Ascending aorta (tissue), 2 donors: Measurements from ENCODE around the gene ERC1. TPM values are rescaled to one million over a fixed set of nuclear protein-coding genes. Genes with fewer than 3 reads are reported as not detected.

Experiments
- DNase-seq, 2 donors: peaks; one replicate each; pipeline ENCODE4 v3.0.0-alpha.2; 2019; ENCODE audit warnings: low spot score in 2 of 2
- H3K27ac ChIP-seq, 2 donors: fragments of 200-600 bp; sonication (generic); one replicate each; pipeline ENCODE4 v1.5.1; 2016 to 2017; ENCODE audit warnings: mild to moderate bottlenecking in 1 of 2
- H3K27me3 ChIP-seq: fragments of 200-600 bp; sonication (generic); one replicate; pipeline ENCODE4 v1.5.1; 2017
- H3K36me3 ChIP-seq, 2 donors: fragments of 200-600 bp; sonication (generic); one replicate each; pipeline ENCODE4 v1.5.1; 2016
- H3K4me1 ChIP-seq, 2 donors: fragments of 200-600 bp; sonication (generic); one replicate each; pipeline ENCODE4 v1.5.1; 2016 to 2017; ENCODE audit warnings: mild to moderate bottlenecking in 1 of 2
- H3K4me3 ChIP-seq, 2 donors: fragments of 200-600 bp; sonication (generic); one replicate each; pipeline ENCODE4 v1.5.1; 2016 to 2017; ENCODE audit warnings: mild to moderate bottlenecking in 1 of 2
- H3K9me3 ChIP-seq, 2 donors: fragments of 200-600 bp; sonication (generic); one replicate each; pipeline ENCODE4 v1.5.1; 2016
- CTCF ChIP-seq, 3 experiments: fragments of 200-600 bp in 2 of 3; fragments of 450-650 bp in 1 of 3; sonication (generic) in 2 of 3; IDR thresholded peaks; one replicate each; pipeline ENCODE4 v1.5.1; 2016 to 2019; ENCODE audit warnings: antibody characterized with exemption in 3 of 3, mild to moderate bottlenecking in 1 of 3, moderate library complexity in 1 of 3
- intact Hi-C: fragments of 100-400 bp; cut with DNase I; formaldehyde crosslinking; loops from one replicate; pipeline ENCODE4 v1.15.1; 2023
- total RNA-seq: library from RNA; depleted of rRNA; stranded (reverse); fragments of >200 nt; gene quantifications from one replicate; pipeline ENCODE4 v1.1.0, GENCODE V29; 2016

ERC1 gene
- total RNA-seq, 1 donor from 2014 or later: 41.4 TPM

DNA sequence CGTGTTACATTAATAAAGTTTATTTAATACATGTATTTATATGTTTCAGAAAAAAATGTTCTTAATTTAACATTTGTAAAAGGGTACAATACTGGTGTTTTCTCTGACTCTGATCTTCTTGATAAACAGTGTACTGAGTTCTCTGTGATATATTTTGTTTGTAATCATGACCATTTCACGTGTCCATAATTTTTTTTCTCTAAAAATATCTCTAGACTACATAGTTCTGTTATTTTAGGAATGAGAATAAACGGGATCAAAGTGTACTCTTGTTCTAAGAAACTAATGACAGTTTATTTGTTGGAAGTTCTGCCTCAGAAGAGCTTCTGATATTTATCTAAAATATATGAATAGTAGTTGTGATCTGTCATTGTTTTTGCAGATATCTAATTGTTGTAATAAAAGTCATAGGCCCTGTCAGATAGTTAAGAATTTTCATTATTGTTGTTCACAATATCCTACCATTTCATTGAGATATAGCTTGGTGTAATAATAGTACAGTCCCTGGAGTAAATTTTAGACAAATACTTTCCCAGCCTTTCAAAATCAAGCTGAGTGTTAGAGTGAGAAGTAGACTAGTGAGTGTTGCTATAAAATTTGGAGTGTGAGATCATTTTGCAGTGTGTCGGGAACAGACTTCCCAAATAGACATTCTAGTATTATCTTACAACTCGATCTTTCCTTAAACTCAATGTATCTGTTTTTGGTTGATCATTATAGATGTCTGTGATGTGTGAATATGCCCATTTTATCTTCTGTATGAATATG is 86.2 kb downstream of the ERC1 start:
- no peak overlapping the region for H3K4me3 ChIP-seq
- no peak for DNase-seq
- peak overlapping the region; percentile 36 to 65 for H3K27ac ChIP-seq
- H3K27me3 ChIP-seq: no peaks in the 10 kb centered on the region
- peaks cover 0 to 8% of the 10 kb centered on the region in 2 donors for H3K4me1 ChIP-seq
- intact Hi-C loops: no loop called here
- no peaks in the 10 kb centered on the region for H3K9me3 ChIP-seq
- no peaks in the 10 kb centered on the region for H3K36me3 ChIP-seq
- TF ChIP-seq CTCF (IDR thresholded peaks at IDR 0.05): no peak

- H3K27ac ChIP-seq: peak overlapping the region; percentile 36 to 65
- DNase-seq: no peak
- no peak overlapping the region for H3K4me3 ChIP-seq
- H3K27me3 ChIP-seq: no peaks in the 10 kb centered on the region
- H3K36me3 ChIP-seq: no peaks in the 10 kb centered on the region
- H3K4me1 ChIP-seq: peaks cover 0 to 9% of the 10 kb centered on the region in 2 donors
- intact Hi-C loops: no loop called here
- no peaks in the 10 kb centered on the region for H3K9me3 ChIP-seq
- no peak for TF ChIP-seq CTCF (IDR thresholded peaks at IDR 0.05)
Measured at GRCh38 chr12:1078002-1078401, 87.0 kb downstream of the ERC1 start.

DNA sequence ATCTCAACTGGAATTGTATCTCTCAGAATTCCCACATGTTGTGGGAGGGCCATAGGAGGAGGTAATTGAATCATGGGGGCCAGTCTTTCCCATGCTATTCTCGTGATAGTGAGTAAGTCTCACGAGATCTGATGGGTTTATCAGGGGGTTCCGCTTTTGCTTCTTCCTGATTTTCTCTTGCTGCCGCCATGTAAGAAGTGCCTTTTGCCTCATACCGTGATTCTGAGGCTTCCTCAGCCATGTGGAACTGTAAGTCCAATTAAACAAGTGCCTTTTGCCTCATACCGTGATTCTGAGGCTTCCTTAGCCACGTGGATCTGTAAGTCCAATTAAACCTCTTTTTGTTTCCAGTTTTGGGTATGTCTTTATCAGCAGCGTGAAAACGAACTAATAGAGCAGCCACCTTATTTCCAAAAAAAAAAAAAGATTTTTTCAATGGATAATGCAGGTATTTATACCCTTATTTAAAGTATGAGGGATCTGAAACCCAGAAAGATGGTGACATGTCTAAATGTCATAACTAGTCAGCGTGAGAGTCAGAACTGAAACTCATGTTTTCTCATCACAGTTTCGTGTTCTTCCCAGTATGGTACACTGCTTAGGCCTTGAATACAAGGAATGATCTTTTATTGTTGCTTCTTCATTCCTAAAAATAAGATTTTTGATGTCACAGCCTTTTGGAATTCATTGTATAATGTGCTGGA is 89.6 kb downstream of the ERC1 start:
- Histone ChIP-seq H3K36me3 (no peaks in the 10 kb centered on the region), H3K9me3 (no peaks in the 10 kb centered on the region), H3K27me3 (no peaks in the 10 kb centered on the region), H3K4me1 (peaks cover 0 to 17% of the 10 kb centered on the region in 2 donors), H3K4me3 (no peak overlapping the region), H3K27ac (no peak overlapping the region)
- DNase-seq: no peak
- intact Hi-C loops: loop anchor here (5.0 kb wide), 1 partner anchor 88 kb away; the partner anchor contains the start of gene ERC1
- no peak for TF ChIP-seq CTCF (IDR thresholded peaks at IDR 0.05)

DNA sequence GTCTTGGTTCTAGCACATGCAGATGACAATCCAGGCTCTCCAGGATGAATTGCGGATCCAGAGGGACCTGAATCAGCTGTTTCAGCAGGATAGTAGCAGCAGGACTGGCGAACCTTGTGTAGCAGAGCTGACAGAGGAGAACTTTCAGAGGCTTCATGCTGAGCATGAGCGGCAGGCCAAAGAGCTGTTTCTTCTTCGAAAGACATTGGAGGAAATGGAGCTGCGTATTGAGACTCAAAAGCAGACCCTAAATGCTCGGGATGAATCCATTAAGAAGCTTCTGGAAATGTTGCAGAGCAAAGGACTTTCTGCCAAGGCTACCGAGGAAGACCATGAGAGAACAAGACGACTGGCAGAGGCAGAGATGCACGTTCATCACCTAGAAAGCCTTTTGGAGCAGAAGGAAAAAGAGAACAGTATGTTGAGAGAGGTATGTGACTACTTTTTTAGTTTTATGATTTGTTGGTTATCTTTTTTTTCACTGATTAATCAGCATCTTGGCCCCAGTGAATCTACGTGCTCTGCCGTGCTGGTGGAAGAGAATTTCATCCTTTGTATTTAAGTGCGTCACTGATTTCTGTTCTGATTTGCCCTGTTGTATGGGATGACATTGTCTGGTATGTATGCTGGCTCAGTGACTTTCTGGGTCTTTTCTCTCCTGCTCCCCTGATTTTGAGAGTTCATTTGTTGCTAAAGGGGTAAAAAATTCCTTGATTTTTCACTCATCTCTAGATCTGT is 92.3 kb downstream of the ERC1 start:
- Histone ChIP-seq H3K9me3 (no peaks in the 10 kb centered on the region), H3K36me3 (no peaks in the 10 kb centered on the region), H3K27me3 (no peaks in the 10 kb centered on the region), H3K4me1 (peaks cover 0 to 10% of the 10 kb centered on the region in 2 donors), H3K4me3 (peak overlapping the region; percentile 26 to 52), H3K27ac (peak overlapping the region; percentile 80 to 84)
- TF ChIP-seq CTCF (IDR thresholded peaks at IDR 0.05): no peak
- intact Hi-C loops: loop anchor here (5.0 kb wide), 1 partner anchor 91 kb away; the partner anchor contains the start of gene ERC1
- DNase-seq: no peak

- Histone ChIP-seq H3K36me3 (no peaks in the 10 kb centered on the region), H3K27ac (peak overlapping the region; percentile 80 to 84), H3K4me3 (peak overlapping the region; percentile 1 to 52), H3K4me1 (peaks cover 0 to 10% of the 10 kb centered on the region in 2 donors), H3K9me3 (no peaks in the 10 kb centered on the region), H3K27me3 (no peaks in the 10 kb centered on the region)
- no peak for TF ChIP-seq CTCF (IDR thresholded peaks at IDR 0.05)
- intact Hi-C loops: loop anchor here (5.0 kb wide), 1 partner anchor 92 kb away; the partner anchor contains the start of gene ERC1
- DNase-seq: peak in 1 of 2 donors; percentile 64
Measured at GRCh38 chr12:1083889-1084262, 92.9 kb downstream of the ERC1 start.
